ENCODE data around the gene C22orf39.

DNA sequence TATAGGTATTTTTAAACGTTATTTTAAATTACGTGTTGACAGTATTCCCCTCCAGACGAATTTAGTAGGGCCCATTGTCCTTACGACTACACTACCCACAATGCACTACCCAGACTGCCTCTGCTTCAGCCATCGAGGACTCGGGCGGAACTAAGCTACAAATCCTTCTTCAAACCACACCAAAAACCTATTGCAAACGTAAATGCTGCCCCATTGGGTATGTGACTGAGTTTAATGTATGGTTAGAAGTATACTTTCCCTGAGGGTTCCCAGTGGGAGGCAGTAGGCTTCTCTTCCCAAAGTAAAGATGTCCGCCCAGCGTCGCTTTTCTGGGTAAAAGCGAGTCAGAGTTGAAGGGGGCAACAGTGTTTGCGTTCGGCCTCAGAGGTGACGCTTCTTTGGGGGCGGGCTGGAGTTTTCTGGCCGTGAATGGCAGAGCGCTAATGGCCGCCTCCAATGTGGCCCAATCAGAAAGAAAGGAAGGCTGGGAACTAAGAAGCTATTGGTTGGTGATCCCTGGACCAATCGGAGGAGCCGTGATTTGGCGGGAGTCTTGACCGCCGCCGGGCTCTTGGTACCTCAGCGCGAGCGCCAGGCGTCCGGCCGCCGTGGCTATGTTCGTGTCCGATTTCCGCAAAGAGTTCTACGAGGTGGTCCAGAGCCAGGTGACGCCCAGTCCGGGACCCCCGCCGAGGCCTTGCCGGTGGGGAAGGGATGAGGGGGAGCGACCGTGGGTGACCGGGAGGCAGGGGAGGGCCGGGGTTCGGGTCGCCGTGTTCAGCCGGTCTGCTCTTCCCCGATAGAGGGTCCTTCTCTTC lies 32.1 kb upstream of the C22orf39 start, which contains the start of gene CDC45:
- TF ChIP-seq, protein P1, sequence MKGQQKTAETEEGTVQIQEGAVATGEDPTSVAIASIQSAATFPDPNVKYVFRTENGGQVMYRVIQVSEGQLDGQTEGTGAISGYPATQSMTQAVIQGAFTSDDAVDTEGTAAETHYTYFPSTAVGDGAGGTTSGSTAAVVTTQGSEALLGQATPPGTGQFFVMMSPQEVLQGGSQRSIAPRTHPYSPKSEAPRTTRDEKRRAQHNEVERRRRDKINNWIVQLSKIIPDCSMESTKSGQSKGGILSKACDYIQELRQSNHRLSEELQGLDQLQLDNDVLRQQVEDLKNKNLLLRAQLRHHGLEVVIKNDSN (IDR thresholded peaks at IDR 0.05), result no peak
- TF ChIP-seq CREB1 (IDR thresholded peaks at IDR 0.05; ENCODE audit: low read depth), result peak; percentile 83
- TF ChIP-seq CEBPB (IDR thresholded peaks at IDR 0.05), result no peak
- no peak for TF ChIP-seq TAF1 (IDR thresholded peaks at IDR 0.05; ENCODE audit: low read depth)
- TF ChIP-seq TCF12 (IDR thresholded peaks at IDR 0.05; ENCODE audit: low read depth), result peak; percentile 53
- TF ChIP-seq FOXM1 (IDR thresholded peaks at IDR 0.05; ENCODE audit: borderline replicate concordance, low read depth), result peak; percentile 60; the same call in 1 of the 2 replicates
- no peak for TF ChIP-seq EP300 (IDR thresholded peaks at IDR 0.05; ENCODE audit: borderline replicate concordance)
- TF ChIP-seq, protein P2, sequence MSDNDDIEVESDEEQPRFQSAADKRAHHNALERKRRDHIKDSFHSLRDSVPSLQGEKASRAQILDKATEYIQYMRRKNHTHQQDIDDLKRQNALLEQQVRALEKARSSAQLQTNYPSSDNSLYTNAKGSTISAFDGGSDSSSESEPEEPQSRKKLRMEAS (IDR thresholded peaks at IDR 0.05), result peak; percentile 76
- TF ChIP-seq, protein P3, sequence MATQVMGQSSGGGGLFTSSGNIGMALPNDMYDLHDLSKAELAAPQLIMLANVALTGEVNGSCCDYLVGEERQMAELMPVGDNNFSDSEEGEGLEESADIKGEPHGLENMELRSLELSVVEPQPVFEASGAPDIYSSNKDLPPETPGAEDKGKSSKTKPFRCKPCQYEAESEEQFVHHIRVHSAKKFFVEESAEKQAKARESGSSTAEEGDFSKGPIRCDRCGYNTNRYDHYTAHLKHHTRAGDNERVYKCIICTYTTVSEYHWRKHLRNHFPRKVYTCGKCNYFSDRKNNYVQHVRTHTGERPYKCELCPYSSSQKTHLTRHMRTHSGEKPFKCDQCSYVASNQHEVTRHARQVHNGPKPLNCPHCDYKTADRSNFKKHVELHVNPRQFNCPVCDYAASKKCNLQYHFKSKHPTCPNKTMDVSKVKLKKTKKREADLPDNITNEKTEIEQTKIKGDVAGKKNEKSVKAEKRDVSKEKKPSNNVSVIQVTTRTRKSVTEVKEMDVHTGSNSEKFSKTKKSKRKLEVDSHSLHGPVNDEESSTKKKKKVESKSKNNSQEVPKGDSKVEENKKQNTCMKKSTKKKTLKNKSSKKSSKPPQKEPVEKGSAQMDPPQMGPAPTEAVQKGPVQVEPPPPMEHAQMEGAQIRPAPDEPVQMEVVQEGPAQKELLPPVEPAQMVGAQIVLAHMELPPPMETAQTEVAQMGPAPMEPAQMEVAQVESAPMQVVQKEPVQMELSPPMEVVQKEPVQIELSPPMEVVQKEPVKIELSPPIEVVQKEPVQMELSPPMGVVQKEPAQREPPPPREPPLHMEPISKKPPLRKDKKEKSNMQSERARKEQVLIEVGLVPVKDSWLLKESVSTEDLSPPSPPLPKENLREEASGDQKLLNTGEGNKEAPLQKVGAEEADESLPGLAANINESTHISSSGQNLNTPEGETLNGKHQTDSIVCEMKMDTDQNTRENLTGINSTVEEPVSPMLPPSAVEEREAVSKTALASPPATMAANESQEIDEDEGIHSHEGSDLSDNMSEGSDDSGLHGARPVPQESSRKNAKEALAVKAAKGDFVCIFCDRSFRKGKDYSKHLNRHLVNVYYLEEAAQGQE (IDR thresholded peaks at IDR 0.05; ENCODE audit: low read depth), result no peak
- no peak for TF ChIP-seq RAD21 (IDR thresholded peaks at IDR 0.05; ENCODE audit: low read depth)
- TF ChIP-seq ZBTB7A (IDR thresholded peaks at IDR 0.05; ENCODE audit: low read depth), result no peak
- TF ChIP-seq YY1 (IDR thresholded peaks at IDR 0.05; ENCODE audit: low read depth), result peak; percentile 99
- peak; percentile 91 for TF ChIP-seq EGR1 (IDR thresholded peaks at IDR 0.05)
- no peak for TF ChIP-seq TEAD4 (IDR thresholded peaks at IDR 0.05)

Measured in Ishikawa (cell line).